HepG2 (cell line): ENCODE data around the gene S1PR3. TPM values are rescaled to one million over a fixed set of nuclear protein-coding genes. Genes with fewer than 3 reads are reported as not detected.

Source experiments
- ATAC-seq: fragments of 200-7000 bp; cut with Tn5 transposase; 3 replicates; pipeline ENCODE4 v1.9.1; 2020; ENCODE audit warnings: mild to moderate bottlenecking, moderate library complexity
- BruUV-seq: library from RNA; stranded (reverse); fragments of 400-500 nt; replicated peaks from 2 replicates; lab custom pipeline; 2021; lab: Mats Ljungman, UMichigan
- CTCF ChIA-PET: fragments of 300-600 bp; formaldehyde crosslinking; extraction: SDS; loops from one replicate; lab custom pipeline; 2021; ENCODE audit warnings: low total read pairs, inconsistent platforms, low intra/inter-chr PET ratio; lab: Yijun Ruan, JAX
- POLR2A ChIA-PET: fragments of 350-600 bp; sonication (Branson Sonifier 250); formaldehyde crosslinking; loops from one replicate; lab custom pipeline; 2020; ENCODE audit warnings: antibody characterized with exemption, inconsistent platforms; lab: Yijun Ruan, JAX
- DNase-seq: peaks from one replicate; pipeline ENCODE4 v3.0.0-alpha.2; 2015; ENCODE audit warnings: low spot score
- FAIRE-seq: peaks from 3 replicates; lab custom pipeline; 2011; peaks lifted over from hg19 to GRCh38; lab: Jason Lieb, UNC
- H2AFZ ChIP-seq: one replicate; pipeline ENCODE4 v1.6.1; 2011; ENCODE audit warnings: low read length, inconsistent platforms
- H3K27ac ChIP-seq: fragments of 300-600 bp; 3 replicates; pipeline ENCODE4 v1.8.0; 2011; ENCODE audit warnings: mixed run types, mild to moderate bottlenecking, mixed read lengths, low read length, inconsistent platforms; ENCODE audit not compliant: insufficient read depth; ENCODE audit errors: extremely low read length
- H3K27me3 ChIP-seq, 2 experiments: fragments of 200-600 bp in 1 of 2; 2 replicates in 1 of 2; 3 replicates in 1 of 2; pipeline versions ENCODE4 v1.6.0 to v1.8.0; 2011; ENCODE audit warnings: low read length in 2 of 2, mild to moderate bottlenecking in 2 of 2, moderate library complexity in 2 of 2, inconsistent platforms in 1 of 2; ENCODE audit not compliant: insufficient read depth in 2 of 2, control insufficient read depth in 1 of 2
- H3K36me3 ChIP-seq, 2 experiments: fragments of 200-600 bp in 1 of 2; replicated peaks in 1 of 2; 2 replicates in 1 of 2; 3 replicates in 1 of 2; pipeline versions ENCODE4 v1.5.1 to v1.8.0; 2011; ENCODE audit warnings: low read length in 2 of 2, inconsistent platforms in 1 of 2; ENCODE audit not compliant: insufficient read depth in 2 of 2, control insufficient read depth in 1 of 2
- H3K4me1 ChIP-seq: 2 replicates; pipeline ENCODE4 v1.5.1; 2012; ENCODE audit warnings: low read length, inconsistent platforms; ENCODE audit not compliant: insufficient read depth
- H3K4me2 ChIP-seq: 2 replicates; pipeline ENCODE4 v1.6.0; 2011; ENCODE audit warnings: low read depth, low read length, inconsistent platforms
- H3K4me3 ChIP-seq, 3 experiments: fragments of 200-600 bp in 1 of 3; sonication (generic), shearing (Covaris generic) in 1 of 3; replicated peaks in 1 of 3; 2 replicates each; pipeline ENCODE4 v1.5.1; 2011 to 2016; ENCODE audit warnings: low read length in 3 of 3, inconsistent platforms in 2 of 3, low read depth in 2 of 3, mild to moderate bottlenecking in 2 of 3, control low read depth in 1 of 3, mixed read lengths in 1 of 3; ENCODE audit not compliant: insufficient read depth in 1 of 3
- H3K79me2 ChIP-seq: one replicate; pipeline ENCODE4 v1.6.1; 2011; ENCODE audit warnings: low read length, inconsistent platforms; ENCODE audit not compliant: insufficient read depth
- H3K9ac ChIP-seq: 2 replicates; pipeline ENCODE4 v1.6.0; 2011; ENCODE audit warnings: mild to moderate bottlenecking, low read depth, low read length, inconsistent platforms; ENCODE audit not compliant: insufficient read depth
- H3K9me3 ChIP-seq: 2 replicates; pipeline ENCODE4 v1.5.1; 2012; ENCODE audit warnings: mild to moderate bottlenecking, low read length
- H4K20me1 ChIP-seq: 2 replicates; pipeline ENCODE4 v1.6.0; 2011; ENCODE audit warnings: inconsistent platforms, mild to moderate bottlenecking, low read length, moderate library complexity; ENCODE audit not compliant: insufficient read depth
- ADNP ChIP-seq: sonication (generic); formaldehyde crosslinking; IDR thresholded peaks from 2 replicates; pipeline ENCODE4 v1.4.0; 2020; ENCODE audit warnings: missing genetic modification reagents
- AGO2 ChIP-seq: fragments of 200-400 bp; formaldehyde crosslinking; optimal IDR thresholded peaks from 2 replicates; pipeline ENCODE3; 2017; ENCODE audit warnings: mild to moderate bottlenecking, low read depth, low read length, moderate library complexity
- AHR ChIP-seq: IDR thresholded peaks from 2 replicates; pipeline ENCODE4 v1.6.1; 2018; ENCODE audit warnings: missing genetic modification reagents, missing compliant biosample characterization
- ATF3 ChIP-seq: sonication (generic); formaldehyde crosslinking; IDR thresholded peaks from 2 replicates; pipeline ENCODE4 v1.4.0; 2020; ENCODE audit warnings: missing genetic modification reagents
- ATF5 ChIP-seq: sonication (generic); formaldehyde crosslinking; IDR thresholded peaks from 2 replicates; pipeline ENCODE4 v1.4.0; 2020; ENCODE audit warnings: mild to moderate bottlenecking, low read depth, missing genetic modification reagents
- CEBPG ChIP-seq: IDR thresholded peaks from 2 replicates; pipeline ENCODE4 v1.6.1; 2016
- EED ChIP-seq: sonication (generic); formaldehyde crosslinking; IDR thresholded peaks from 2 replicates; pipeline ENCODE4 v1.5.0; 2020; ENCODE audit warnings: mild to moderate bottlenecking, missing genetic modification reagents
- FOSL1 ChIP-seq: sonication (generic); formaldehyde crosslinking; IDR thresholded peaks from 2 replicates; pipeline ENCODE4 v1.9.0; 2021; ENCODE audit warnings: missing genetic modification reagents, borderline replicate concordance
- NFE2 ChIP-seq: sonication (generic); formaldehyde crosslinking; IDR thresholded peaks from 2 replicates; pipeline ENCODE4 v1.4.0; 2020; ENCODE audit warnings: missing genetic modification reagents
- NFKB2 ChIP-seq: sonication (generic); formaldehyde crosslinking; IDR thresholded peaks from 2 replicates; pipeline ENCODE4 v1.4.0; 2020; ENCODE audit warnings: missing genetic modification reagents, borderline replicate concordance
- POGZ ChIP-seq: sonication (generic); formaldehyde crosslinking; IDR thresholded peaks from 2 replicates; pipeline ENCODE4 v1.4.0; 2020; ENCODE audit warnings: mild to moderate bottlenecking, missing genetic modification reagents
- TEAD2 ChIP-seq: sonication (generic); formaldehyde crosslinking; IDR thresholded peaks from 2 replicates; pipeline ENCODE4 v1.9.0; 2021; ENCODE audit warnings: missing genetic modification reagents
- TGIF2 ChIP-seq: IDR thresholded peaks from 2 replicates; pipeline ENCODE4 v1.6.1; 2016; ENCODE audit warnings: control low read depth, missing compliant biosample characterization
- ZNF121 ChIP-seq: sonication (generic); formaldehyde crosslinking; IDR thresholded peaks from 2 replicates; pipeline ENCODE4 v1.5.0; 2020; ENCODE audit warnings: mild to moderate bottlenecking, missing genetic modification reagents
- ZNF773 ChIP-seq: sonication (generic); formaldehyde crosslinking; IDR thresholded peaks from 2 replicates; pipeline ENCODE4 v1.4.0; 2020; ENCODE audit warnings: missing genetic modification reagents, borderline replicate concordance
- ZUFSP ChIP-seq: sonication (generic); formaldehyde crosslinking; IDR thresholded peaks from 2 replicates; pipeline ENCODE4 v1.9.0; 2021; ENCODE audit warnings: missing genetic modification reagents, mild to moderate bottlenecking, borderline replicate concordance
- WGBS: methylation state at CpG from one replicate; pipeline ENCODE4 v1.1.6; 2017; ENCODE audit warnings: low lambda C conversion rate; 5-methylcytosine and 5-hydroxymethylcytosine counted together
- in situ Hi-C: cut with HindIII; loops from 2 replicates; pipeline ENCODE4 v1.10.0; 2017; ENCODE audit warnings: low pct_unique_long_range_greater_than_20kb; ENCODE audit not compliant: extremely low pct_ligation_motif_present
- intact Hi-C: fragments of 100-400 bp; cut with micrococcal nuclease; formaldehyde crosslinking; loops from one replicate; pipeline ENCODE4 v1.10.0; 2022; ENCODE audit not compliant: unreplicated experiment
- polyA plus RNA-seq, 8 experiments: library from polyadenylated mRNA; depleted of rRNA in 3 of 8; stranded (reverse) in 7 of 8; unstranded in 1 of 8; fragments of >200 nt; fragmentation: Illumina TruSeq in 4 of 8; extraction: Trizol in 4 of 8; gene quantifications; 2 replicates each; pipeline versions ENCODE4 v1.2.1 to v1.2.3, GENCODE V29; 2011 to 2016; ENCODE audit warnings: low read depth in 4 of 8, missing spikeins in 1 of 8, mixed read lengths in 1 of 8; ENCODE audit not compliant: insufficient read depth in 1 of 8
- total RNA-seq, 5 experiments: library from RNA; depleted of rRNA; stranded (reverse); fragments of >200 nt; fragmentation: Illumina TruSeq; extraction: Trizol; gene quantifications; 2 replicates each; pipeline ENCODE4 v1.2.3, GENCODE V29; 2016; ENCODE audit warnings: low read depth in 1 of 5

The S1PR3 gene
- total and polyA plus RNA-seq, 2 of the 13 experiments (the other 11 are each of a cell fraction or from before 2014, with no cell fraction given), result 0.02 TPM; not detected in 1

GRCh38 chr9:89042984-89043383 lies 51.7 kb downstream of the S1PR3 start (continued):
- TF ChIP-seq FOSL1 (CRISPR knock-in tag), result no peak
- TF ChIP-seq EED (CRISPR knock-in tag), result no peak
- no peak for TF ChIP-seq CEBPG (CRISPR knock-in tag)
- TF ChIP-seq ZUFSP (CRISPR knock-in tag), result no peak
- no peak for TF ChIP-seq ATF3 (CRISPR knock-in tag)
- no peak for TF ChIP-seq ATF5 (CRISPR knock-in tag)
- TF ChIP-seq ZNF121, result no peak

GRCh38 chr9:89044104-89044503 lies 52.8 kb downstream of the S1PR3 start:
- FAIRE-seq, result no peak
- POLR2A ChIA-PET, result no interaction called here
- no peak for DNase-seq
- H3K27ac ChIP-seq, result no peak overlapping the region
- BruUV-seq, result no TSS peak
- H4K20me1 ChIP-seq, result no peaks in the 10 kb centered on the region
- CTCF ChIA-PET, result no interaction called here
- no peaks in the 10 kb centered on the region for H3K79me2 ChIP-seq
- H3K27me3 ChIP-seq, result no peaks in the 10 kb centered on the region
- in situ Hi-C loops, result no loop called here
- TF ChIP-seq POGZ, result no peak
- no peak for TF ChIP-seq TGIF2 (CRISPR knock-in tag)
- no peak for TF ChIP-seq NFE2 (CRISPR knock-in tag)
- no peak for TF ChIP-seq AGO2
- no peak for TF ChIP-seq AHR (CRISPR knock-in tag)
- TF ChIP-seq ADNP (CRISPR knock-in tag), result no peak
- TF ChIP-seq ZNF773 (CRISPR knock-in tag), result no peak
- TF ChIP-seq NFKB2 (CRISPR knock-in tag), result no peak
- TF ChIP-seq TEAD2 (CRISPR knock-in tag), result no peak
- TF ChIP-seq, all 625 proteins: peak for 0
- H3K9me3 ChIP-seq, result no peaks in the 10 kb centered on the region
- H3K4me3 ChIP-seq, result no peak overlapping the region
- WGBS, result 18% methylated on average over 2 of the region's 2 CpGs
- no peaks in the 10 kb centered on the region for H3K4me1 ChIP-seq
- intact Hi-C loops, result no loop called here
- ATAC-seq, result no peak
- no peak overlapping the region for H3K4me2 ChIP-seq
- no peaks in the 10 kb centered on the region for H3K36me3 ChIP-seq
- no peak overlapping the region for H2AFZ ChIP-seq
- no peak overlapping the region for H3K9ac ChIP-seq
